Measurements from ENCODE around the gene MYL3.

The MYL3 gene

DNA sequence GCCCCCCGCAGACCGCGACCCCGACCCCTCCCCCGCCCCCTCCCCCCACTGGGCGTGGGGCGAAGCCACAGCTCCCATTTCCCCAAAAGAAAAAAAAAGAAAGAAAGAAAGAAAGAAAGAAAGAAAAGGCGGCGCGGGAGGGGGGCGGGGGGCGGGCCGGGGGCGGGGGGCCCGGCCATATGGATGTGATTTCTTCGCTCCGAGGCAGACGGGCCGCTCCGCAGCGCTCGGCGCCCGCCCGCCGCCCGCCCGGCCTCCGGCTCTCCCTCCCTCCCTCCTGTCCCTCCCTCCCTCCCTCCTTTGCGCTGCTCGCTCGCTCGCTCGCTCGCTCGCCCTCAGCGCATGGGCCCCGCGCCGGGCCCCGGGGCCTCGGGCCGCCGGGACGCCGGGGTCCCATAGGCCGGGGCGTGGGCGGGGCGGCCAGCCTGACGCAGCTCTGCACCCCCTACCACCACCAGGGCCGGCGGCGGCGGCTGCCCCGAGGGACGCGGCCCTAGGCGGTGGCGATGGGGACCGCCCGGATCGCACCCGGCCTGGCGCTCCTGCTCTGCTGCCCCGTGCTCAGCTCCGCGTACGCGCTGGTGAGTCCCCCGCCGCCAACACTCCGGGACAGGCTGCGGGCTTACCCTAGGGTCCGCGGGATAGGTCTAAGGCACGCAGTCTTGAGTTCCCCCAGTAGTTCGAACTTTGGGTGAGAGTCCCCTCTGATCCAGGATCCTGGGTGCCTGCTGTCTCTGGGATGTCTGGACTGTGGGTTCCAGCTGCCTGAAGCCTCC lies 20.0 kb upstream of the MYL3 start:
- no peak for DNase-seq (ENCODE audit: low read depth)

DNA sequence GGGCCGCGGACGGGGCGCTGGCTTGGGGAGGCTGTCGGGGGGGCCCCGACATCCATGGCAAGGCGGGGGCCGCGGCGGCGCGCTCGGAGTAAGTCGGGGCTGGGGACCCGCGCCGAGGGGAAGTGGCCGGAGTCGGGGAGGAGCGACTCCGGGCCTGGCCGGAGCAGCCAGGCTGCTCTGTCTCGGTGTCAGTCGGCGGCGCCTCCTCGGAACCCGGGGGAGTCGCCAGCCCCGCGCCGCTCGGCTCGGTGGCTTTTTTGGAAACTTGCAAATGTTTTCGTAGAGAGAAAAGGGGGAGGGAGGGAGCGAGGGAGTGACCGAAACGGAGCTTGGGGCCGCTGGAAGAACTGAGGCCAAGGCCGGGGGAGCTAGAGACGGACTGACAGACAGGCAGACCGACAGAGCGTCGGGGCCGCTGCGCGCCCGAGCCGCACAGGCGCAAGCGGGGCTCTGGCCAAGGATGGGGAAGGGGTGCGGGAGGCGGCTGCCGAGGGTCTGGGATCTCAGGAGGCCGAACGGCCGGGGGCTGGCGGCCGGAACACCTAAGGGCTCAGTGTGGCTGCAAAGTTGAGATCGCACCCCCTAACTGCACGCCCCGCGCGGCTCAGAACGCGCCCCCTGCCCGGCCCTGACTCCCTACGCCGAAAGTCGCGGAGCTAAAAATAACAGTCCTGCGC lies 19.3 kb upstream of the MYL3 start:
- no peak for DNase-seq (ENCODE audit: low read depth)

DNA sequence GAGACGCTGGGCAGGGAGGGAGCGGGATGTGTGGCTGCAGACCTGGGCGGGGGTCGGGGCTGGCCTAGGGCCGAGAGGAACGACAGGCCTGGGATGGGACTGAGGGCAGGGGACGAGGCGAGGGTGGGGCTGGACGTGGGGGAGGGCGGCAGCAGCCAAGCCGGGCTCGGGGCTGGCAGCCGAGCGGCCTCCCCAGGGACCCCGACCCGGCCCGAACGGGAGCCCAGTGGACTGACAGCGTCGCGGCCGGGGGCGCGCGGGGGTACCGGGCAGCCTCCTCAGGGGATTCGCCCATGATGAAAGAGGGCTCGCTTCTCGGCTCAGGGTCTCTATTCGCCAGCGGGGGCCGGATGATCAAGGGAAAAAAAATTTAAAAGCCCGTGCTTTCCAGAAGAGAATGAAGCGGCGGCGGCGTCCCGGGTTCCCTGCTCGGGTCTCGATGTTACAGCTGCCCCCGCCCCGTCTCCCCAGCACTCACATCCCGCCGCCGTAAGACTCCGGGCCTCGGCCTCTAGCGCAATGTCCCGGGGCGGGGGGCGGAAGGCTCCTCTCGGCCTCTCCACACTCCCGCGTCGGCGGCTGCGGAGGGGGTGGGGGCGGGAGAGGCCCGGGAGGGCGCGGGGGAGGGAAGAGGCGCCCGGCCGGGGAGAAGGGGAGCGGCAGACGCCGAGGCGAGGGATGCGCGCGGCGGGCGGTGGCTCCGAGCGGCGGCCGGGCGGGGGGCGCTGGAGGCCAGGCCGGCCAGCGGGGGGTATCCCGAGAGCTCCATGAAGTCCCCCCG lies 18.5 kb upstream of the MYL3 start:
- no peak for DNase-seq (ENCODE audit: low read depth)

DNA sequence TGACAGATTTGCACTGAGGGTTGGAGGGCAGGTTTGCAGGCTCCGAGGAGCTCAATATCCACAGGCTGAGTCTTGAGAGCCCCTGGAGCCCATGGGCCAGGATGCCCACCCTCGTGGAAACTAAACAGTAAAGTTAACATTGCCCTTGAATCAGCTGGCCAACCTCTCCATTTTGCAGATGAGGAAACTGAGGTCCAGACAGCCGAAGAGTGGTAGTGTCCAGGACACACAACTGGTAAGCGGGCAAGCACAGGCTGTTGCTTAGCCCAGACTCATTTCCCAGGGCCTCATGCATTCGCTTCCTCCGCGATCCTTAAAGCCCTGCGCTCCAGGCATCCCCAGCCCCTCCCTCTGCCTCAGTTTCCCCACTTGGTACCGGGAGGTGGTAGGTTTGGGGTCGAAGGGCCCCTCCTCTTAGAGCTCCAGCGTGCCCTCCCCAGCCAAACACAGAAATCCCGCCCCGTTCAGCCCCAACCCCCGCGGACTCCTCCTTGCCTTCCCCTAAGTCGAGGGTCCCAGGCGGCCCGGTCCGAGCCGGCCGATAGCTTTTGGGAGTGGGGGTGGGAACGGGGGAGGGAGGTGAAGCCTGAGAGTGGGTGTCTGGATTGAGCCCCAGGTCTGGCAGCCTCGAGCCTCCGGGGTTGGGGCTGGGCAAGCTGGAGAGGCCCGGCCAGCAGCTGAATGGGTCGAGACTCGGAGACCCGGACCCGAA lies 17.8 kb upstream of the MYL3 start:
- DNase-seq (ENCODE audit: low read depth) = no peak

DNA sequence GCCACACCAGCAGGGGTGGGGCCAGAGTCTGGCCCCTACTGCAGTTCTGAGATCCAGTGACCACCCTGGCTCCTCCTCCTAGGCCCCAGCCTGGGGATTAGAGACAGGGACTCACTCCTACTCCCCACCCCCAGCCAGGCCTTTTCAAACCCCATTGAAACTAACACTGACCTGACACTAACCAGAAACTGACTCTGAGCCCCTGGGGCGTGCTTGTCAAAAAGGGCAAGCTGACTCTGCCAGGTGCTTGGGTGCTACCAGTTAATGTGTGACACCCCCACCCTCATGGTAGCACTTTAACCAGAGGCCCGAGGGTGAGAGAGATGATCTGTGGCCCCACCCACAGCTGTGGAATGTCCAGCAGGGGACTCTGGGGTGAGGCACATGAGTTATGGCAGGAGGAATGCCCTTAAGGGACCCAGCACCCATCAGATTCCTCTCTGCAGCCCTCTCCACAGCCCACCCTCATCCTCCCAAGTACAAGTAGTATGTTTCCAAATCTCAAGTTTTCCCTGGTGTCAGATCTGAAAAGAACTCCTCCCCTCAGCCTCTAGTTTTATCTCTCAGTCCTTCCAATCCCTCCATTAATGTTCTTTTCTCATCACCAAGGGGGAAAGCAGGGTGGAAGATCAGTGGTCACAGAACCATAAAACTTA lies 15.7 kb upstream of the MYL3 start:
- DNase-seq (ENCODE audit: low read depth) = no peak

DNA sequence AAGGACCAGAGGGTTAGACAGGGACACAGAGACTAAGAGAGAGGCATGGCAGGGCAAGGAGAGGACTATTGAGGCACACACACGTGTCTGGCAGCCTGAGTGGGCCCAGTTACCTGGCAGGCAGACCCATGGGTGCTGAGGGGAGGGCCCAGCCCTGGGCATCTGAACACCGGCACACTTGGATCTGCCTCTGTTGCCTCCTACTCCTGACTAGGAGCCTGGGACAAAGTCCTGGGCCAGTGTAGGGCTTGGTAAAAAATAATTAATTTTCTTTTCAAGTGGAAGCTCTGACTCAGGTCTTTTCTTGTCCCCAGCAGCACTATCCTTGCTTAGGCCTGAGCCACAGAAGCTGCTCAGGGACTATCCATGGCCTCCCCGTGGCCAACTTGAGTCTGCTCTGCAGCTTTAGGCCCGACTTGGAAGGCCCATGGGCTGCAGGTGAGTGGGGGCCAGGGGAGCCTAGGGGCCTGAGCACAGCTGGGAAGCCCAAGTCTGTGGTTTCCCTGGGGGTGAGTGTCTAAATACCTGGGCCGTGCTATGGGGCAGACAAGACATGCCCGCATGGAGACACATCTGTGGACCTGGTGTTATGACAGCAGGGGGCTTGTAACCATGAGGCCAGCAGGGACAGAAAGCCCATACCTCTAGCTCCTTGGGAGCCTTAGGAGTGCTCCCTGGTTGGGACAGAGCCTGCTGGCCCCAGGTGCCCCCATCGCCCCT lies 14.3 kb upstream of the MYL3 start, which contains the start of gene PTH1R:
Gene PTH1R, plus strand, starts transcription at position 316 of the 720 bp plus-strand sequence. CDS start 5,839 bp downstream, outside the sequence.
- DNase-seq (ENCODE audit: low read depth) = no peak

DNA sequence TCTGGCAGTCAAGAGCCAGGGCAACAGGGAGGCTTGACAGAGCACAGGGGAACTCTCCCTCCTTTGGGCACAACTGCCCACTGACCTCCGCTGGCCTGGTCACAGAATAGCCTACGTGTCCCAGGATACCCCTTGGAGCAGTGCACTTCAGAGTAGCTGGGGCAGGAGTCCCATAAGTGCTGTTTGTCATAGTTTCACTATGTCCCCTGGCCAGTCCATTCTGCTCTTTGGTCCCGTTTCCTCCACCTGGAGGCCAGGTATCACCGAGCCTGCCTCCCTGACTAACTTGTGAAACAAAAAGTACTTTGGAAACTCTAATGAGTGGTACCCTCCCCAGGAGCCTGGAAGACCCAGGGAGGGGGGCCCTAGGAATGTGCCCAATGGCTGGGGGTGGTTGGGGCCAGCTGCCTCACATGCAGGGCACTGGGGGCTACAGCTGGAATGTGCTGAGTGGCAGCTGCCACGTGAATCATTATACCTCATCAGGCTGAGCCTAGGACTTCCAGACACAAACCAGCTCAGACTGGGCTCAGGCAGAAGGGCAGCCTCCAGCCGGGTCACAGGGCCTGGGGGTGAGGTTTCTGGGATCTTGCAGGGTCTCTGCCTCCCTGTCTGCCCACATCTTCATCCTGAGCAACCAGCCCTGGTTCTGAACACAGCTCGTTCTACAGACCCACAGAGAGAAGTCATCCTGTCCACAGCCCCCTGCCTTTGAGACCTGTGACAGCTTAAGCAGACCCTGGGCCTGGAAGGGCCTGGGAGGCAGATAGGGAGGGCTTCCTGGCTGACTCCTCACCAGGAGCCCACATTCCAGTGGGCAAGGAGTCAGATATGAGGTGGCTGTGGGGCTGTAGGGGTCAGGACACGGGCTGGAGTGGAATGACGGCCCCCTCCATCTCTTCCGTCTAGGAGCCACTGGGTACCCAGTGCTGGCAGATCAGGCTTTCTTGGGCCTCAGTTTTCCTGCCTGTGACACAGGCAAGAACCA lies 13.4 kb upstream of the MYL3 start:
- no peak for DNase-seq (ENCODE audit: low read depth)

DNA sequence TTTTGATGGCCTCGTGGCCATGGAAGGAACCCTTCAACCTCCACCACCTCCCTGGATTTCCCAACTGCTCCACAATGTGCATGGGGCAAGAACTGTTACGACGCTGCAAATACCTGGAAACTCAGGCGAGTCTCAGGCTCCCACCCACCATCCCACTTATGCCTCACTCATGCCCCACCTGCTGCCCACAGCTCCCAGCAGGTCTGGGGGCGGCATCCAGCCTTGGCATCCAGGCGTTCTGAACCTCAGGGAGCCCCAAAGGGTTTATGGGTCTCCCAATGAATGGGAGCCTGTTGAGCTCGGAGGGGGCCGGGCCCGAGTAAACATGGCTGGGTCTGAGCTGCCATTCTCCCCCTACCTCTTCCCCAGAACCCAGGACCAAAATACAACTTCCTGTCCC lies 12.3 kb upstream of the MYL3 start:
- DNase-seq (ENCODE audit: low read depth) = no peak

DNA sequence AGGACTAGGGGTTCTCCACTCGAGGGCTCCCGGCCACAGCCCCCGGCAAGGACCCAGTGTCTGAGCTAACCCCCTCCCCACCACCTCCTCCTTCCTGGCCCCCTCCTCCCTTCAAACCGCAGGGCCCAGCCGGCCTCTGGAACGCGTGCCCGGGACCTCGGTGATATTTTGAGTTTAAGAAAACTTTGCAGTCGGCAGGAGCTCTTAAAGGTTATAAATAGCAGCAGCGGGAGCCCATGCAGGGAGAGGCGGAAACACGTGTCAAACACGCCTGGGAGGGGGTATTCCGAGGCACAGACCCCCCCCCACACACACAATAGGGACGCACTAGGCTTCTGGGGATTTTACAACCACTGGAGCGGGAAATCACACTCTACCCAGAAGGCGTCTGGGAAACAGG lies 11.2 kb upstream of the MYL3 start:
- no peak for DNase-seq (ENCODE audit: low read depth)

DNA sequence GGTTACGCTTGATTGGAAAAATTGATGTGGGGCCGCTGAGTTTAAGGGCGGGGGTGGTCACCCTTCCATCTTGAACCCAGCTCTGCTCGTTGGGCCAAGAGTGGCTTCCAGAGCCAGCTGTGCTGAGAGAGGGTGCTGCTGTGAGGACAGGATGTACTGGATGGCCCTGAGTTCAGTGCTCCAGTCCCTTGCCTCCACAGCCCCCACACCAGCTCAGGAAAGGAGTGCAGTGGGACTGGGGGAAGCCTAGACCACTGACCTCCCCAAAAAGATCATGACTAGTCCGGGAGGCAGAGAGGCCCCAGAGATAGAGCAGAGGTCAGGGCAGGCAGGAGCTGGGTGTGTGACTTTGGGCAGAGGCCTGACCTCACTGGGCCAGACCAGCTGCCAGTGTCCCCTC lies 10.3 kb upstream of the MYL3 start:
- DNase-seq (ENCODE audit: low read depth) = no peak

DNA sequence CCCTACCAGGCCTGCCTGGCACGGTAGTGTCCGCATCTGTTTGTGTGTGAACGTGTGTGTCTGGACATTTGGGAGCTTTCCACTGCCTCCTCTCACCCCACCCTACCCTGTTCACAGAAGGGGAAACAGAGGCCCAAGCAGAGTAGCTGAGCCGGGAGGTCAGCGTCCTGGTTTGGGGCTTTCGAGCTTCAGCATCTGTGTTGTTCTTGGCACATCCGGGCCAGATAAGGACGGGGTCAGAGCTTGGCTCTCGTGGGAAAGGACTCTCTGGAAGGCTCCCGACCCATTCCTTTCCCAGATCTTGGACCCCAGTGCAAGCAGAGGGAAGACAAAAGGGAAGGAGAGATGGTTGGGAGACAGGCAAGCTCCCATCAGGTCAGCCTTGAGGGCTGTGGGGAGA lies 8.0 kb upstream of the MYL3 start:
- DNase-seq (ENCODE audit: low read depth) = no peak

DNA sequence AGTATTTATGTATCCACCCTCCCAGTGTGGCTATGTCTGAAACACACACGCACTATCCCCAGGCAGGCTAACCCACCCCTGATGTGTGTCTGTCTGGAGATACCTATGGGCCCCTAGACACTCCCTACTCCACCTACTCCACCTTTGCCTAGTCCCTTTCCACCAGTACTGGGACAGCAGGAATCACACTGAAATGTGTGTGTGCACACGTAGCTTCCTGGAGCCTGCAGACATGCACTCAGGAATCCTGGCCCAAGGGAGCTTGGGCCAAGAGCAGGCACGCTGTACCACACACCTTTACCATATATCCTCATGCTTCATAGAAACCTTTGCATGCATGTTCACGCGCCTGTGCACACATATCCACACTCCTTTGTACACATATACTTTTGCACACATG lies 7.4 kb upstream of the MYL3 start:
- DNase-seq (ENCODE audit: low read depth) = no peak

DNA sequence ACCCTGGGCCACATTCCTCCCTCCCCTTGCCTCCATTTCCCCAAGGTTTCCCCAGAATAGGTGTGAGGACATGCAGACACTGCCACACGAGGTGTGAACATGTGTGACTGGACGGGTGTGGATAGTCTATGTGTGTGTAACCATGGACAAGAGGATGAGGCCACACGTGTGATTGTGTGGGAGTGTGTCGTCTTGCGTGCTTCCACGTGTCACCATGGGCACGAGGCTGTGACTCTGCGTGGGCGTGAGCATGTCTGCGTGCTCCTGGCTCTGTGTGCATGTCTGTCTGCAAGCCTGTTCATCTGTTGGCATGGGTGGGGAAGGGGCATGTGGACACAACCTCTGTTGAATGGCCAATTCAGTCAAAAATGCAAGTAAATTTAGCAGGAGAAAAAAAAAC lies 6.2 kb upstream of the MYL3 start:
- DNase-seq (ENCODE audit: low read depth) = no peak

DNA sequence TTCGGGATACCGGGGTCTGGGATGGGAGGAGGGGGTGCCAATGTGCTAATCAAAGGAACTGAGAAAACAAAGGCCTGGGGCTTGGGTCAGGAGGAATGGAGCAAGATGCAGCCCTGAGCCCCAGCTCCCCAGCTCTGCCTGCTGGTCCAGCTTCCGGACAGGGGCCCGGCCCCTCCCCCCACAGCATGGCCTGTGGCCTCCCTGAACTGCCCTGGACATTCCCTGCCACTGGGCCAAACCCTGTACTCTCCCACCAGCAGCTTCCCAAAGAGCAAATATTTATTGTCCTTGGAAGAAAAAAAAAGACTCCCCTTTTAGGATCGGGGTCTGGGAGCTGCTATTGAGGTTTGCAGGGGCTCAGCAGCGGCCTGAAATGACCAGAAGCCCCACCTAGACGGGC lies 5.7 kb upstream of the MYL3 start:
- DNase-seq (ENCODE audit: low read depth) = no peak

DNA sequence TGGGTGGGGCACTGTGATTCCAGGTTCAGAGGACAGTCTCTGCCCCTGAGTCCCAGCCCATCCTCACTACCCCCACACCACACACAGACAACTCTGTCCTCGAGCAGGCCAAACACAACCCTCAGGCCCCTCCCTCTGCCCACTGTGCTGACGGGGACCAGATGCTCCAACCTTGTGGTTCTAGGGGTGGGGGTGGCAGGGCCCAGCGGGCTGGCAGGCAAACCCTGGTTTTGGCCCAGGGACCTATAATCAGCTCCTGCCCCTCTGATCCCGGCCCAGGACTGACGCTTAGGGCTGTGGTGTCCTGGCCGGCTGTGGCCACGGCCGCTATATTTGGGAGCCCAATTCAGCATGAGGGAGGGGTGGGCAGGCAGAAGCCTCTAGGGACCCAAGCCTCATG lies 5.0 kb upstream of the MYL3 start:
- DNase-seq (ENCODE audit: low read depth) = no peak

DNA sequence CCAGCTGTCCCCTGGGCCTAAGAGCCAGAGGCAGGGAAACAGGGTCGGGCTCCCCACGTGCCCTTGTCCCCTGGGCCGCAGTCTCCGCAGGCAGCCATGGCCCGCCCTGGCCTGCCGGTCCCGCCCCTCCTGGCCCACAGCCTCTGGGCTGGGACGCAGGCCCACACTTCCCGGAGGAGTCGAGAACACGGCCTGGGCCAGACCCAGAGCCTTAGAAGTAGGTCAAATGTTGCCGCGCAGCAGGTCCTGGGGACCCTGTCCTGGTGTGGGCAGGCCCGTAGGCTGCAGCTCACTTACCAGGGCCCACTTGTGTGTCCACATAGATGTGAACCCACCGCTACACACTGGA lies 4.3 kb upstream of the MYL3 start:
- no peak for DNase-seq (ENCODE audit: low read depth)

DNA sequence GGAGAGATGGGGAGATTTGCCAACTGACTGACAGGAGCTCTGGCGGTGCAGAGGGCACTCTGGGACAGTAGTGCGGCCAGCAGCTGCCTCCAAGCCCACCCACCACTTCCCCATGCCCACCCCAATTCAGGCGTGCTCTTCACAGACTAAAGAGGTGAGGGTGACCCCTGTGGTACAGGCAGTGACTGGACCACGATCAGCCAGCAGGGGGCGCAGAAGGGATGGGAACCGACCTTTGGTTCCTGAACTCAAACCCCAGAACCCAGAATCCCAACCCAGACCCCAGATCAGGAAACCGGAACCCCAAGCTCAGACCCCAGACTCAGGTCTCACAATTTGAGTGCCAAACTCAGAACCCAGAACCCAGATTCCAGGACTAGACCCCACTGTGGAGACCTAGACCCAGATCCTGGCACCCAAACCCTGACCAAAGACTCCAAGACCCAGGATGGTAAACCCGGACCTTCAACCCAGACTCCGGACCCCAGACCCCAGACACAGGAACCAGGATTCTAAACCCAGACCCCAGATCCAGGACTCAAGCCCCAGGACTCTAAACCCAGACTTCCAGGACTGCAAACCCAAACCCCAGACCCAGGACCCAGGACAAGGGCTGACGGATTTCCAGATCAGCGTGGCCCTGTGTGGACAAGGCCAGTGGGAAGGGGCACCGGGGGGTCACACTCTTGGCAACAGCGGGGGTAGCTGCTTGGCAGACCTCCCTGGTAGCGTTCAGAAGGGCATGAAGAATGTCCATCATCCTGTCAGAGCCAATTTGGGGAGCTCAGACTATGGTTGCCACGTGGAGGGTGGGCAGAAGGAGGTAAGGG lies 3.7 kb upstream of the MYL3 start:
- peak; percentile 70 for DNase-seq (ENCODE audit: low read depth)

DNA sequence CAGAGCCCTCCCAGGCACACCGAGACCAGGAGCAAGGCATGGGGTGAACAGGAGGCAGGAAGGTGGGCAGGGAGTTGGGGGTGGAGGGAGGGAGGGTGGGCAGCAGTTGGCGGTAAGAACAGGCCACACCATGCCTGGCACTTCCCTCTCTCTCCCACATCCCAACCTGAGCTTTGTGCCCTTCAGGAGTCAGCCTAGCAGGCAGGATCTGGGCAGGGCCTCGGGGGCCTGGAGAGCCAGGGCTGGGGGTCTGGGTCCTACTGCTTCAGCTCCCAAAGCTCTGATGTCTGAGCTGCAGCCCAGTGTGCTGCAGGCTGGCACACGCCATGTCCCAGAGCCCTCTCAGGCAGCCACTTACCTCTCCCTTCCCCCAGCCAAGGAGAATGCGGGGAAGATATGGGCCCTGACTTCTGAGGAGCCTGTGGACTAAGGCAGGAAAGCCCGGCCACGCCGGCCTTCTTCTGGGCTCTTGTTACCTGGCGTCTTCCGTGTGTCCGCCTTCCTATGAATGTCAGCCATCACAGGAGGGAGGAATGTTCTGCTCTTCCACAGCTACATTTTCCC lies 2.9 kb upstream of the MYL3 start:
- DNase-seq (ENCODE audit: low read depth) = no peak

DNA sequence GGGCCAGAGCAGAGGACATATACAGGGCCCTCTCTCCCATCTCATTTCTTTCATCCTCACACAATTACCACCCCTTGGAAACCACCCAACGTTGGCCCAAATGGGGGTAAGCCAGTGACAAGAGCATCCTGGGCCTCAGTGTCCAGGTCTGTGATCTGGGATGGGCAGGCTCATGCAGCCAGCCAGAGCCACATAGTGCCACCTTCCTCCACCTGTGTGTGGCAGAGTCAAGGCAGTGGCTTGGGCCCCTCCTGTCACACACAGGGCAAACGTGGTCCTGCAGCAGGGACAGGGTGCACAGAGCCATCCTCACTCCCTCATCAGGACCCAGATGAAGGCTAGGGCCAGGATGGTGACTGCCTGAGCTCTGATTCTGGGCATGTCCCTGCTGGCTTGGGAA lies 2.3 kb upstream of the MYL3 start:
- DNase-seq (ENCODE audit: low read depth) = no peak

Data from stimulated activated CD4-positive, alpha-beta T cell treated with anti-CD3 and anti-CD28 coated beads, Interleukin-2, amount 100 ng/mL, for 4 hours (primary cell).